Tibial nerve (tissue), 4 donors: Measurements from ENCODE around the gene DNAJC11. TPM values are rescaled to one million over a fixed set of nuclear protein-coding genes. Genes with fewer than 3 reads are reported as not detected.
"Not testable (repeated sequence)": the region's sequence is repeated elsewhere in the genome, so short reads cannot be mapped to it uniquely, and the experiment has no call there.

Source experiments
- DNase-seq, 2 donors: peaks; one replicate each; pipeline ENCODE4 v3.0.0-alpha.2; 2019; ENCODE audit warnings: low spot score in 2 of 2
- H3K27ac ChIP-seq, 4 donors: fragments of 200-600 bp; sonication (generic) in 3 of 4; one replicate each; pipeline ENCODE4 v1.5.1; 2017 to 2019; ENCODE audit warnings: mild to moderate bottlenecking in 1 of 4
- H3K27me3 ChIP-seq, 2 donors: fragments of 200-600 bp; sonication (generic) in 1 of 2; one replicate each; pipeline versions ENCODE4 v1.5.1 to v1.6.0; 2017 to 2019
- H3K36me3 ChIP-seq, 3 donors: fragments of 200-600 bp; sonication (generic); one replicate each; pipeline ENCODE4 v1.5.1; 2018 to 2019
- H3K4me1 ChIP-seq, 4 donors: fragments of 200-600 bp; sonication (generic) in 3 of 4; one replicate each; pipeline ENCODE4 v1.5.1; 2017 to 2019
- H3K4me3 ChIP-seq, 4 donors: fragments of 200-600 bp; sonication (generic) in 3 of 4; one replicate each; pipeline ENCODE4 v1.5.1; 2017 to 2019; ENCODE audit warnings: mild to moderate bottlenecking in 1 of 4, moderate library complexity in 1 of 4
- H3K9me3 ChIP-seq, 4 donors: fragments of 200-600 bp; sonication (generic) in 3 of 4; one replicate each; pipeline ENCODE4 v1.5.1; 2017 to 2019
- CTCF ChIP-seq, 5 experiments: fragments of 200-600 bp in 3 of 5; fragments of 450-650 bp in 2 of 5; sonication (generic) in 3 of 5; IDR thresholded peaks; one replicate each; pipeline ENCODE4 v1.5.1; 2016 to 2019; ENCODE audit warnings: antibody characterized with exemption in 5 of 5, mild to moderate bottlenecking in 3 of 5, moderate library complexity in 2 of 5
- EP300 ChIP-seq, 2 donors: sonication (generic); formaldehyde crosslinking; IDR thresholded peaks; one replicate each; pipeline ENCODE4 v1.6.1; 2017; ENCODE audit warnings: antibody characterized with exemption in 2 of 2, mild to moderate bottlenecking in 1 of 2
- POLR2A ChIP-seq, 2 donors: fragments of 450-650 bp; IDR thresholded peaks; one replicate each; pipeline ENCODE4 v1.6.1; 2017; ENCODE audit warnings: antibody characterized with exemption in 2 of 2, mild to moderate bottlenecking in 2 of 2, moderate library complexity in 2 of 2
- WGBS, 2 donors: methylation state at CpG; one replicate each; pipeline ENCODE4 v1.1.5; 2018; 5-methylcytosine and 5-hydroxymethylcytosine counted together
- total RNA-seq, 4 donors: library from RNA; depleted of rRNA; stranded (reverse); fragments of >200 nt; gene quantifications; one replicate each; pipeline ENCODE4 v1.1.0, GENCODE V29; 2016

Gene DNAJC11
- total RNA-seq, 4 donors from 2014 or later: 24.9 to 36.9 (median 31.7) TPM

DNA sequence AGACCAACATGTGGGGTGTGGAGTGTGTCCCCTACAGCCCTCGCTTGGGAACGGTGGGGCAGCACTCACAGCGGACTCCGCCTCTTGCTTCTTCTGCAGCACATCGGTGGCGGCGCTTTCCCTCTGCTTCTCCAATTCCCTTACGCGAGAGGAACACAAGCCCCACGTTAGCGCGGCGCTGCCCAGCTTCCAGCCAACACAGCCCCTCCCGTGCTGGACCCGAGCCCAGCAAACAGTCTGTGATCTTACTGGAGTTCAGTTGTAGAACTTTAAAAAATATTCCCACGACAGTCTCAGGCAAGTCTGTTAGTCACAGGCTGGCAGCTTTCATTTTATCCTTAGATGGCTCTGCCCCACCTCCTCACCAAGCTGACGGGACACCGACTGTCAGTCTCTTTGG is 63.4 kb downstream of the DNAJC11 start:
- H3K4me3 ChIP-seq: no peak overlapping the region
- no peaks in the 10 kb centered on the region for H3K27me3 ChIP-seq
- peaks cover 0 to 92% (median 5%) of the 10 kb centered on the region in 3 donors for H3K36me3 ChIP-seq
- peak; percentile 71 to 77 for DNase-seq
- 58 to 79% methylated on average over 18 of the region's 18 CpGs for WGBS, 2 donors
- H3K4me1 ChIP-seq: peaks cover 0 to 10% (median 0%) of the 10 kb centered on the region in 4 donors
- no peak for TF ChIP-seq POLR2A (IDR thresholded peaks at IDR 0.05)
- peak in 1 of 2 donors; percentile 29 for TF ChIP-seq EP300 (IDR thresholded peaks at IDR 0.05)
- no peak for TF ChIP-seq CTCF (IDR thresholded peaks at IDR 0.05)
- no peaks in the 10 kb centered on the region for H3K9me3 ChIP-seq
- H3K27ac ChIP-seq: peak overlapping the region in 2 of 4 donors; percentile 27 to 57

DNA sequence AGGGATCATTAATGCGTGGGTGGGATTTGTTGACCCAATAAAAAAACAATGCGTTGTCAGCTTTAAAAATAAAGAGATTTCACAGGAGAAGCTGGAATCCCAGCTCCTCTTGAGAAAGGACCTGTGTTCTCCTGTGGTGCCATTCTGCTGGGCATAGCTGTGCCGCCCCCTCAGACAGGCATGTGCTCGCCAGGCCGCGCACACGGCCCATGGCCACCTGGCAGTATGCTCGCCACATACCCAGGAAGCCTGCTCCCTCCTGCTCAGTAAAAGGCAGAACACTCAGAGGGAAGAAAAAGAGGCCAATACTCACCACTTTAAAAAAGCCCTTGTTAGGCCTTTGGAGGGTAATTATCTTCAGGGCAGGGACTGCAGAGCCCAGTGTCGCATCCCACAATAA is 63.8 kb downstream of the DNAJC11 start:
- Histone ChIP-seq H3K4me3 (no peak overlapping the region), H3K27me3 (no peaks in the 10 kb centered on the region), H3K27ac (peak overlapping the region in 2 of 4 donors; percentile 27 to 42), H3K36me3 (peaks cover 0 to 92% (median 7%) of the 10 kb centered on the region in 3 donors), H3K4me1 (peaks cover 0 to 10% (median 0%) of the 10 kb centered on the region in 4 donors), H3K9me3 (no peaks in the 10 kb centered on the region)
- TF ChIP-seq EP300 (IDR thresholded peaks at IDR 0.05) (no peak), CTCF (IDR thresholded peaks at IDR 0.05) (no peak), POLR2A (IDR thresholded peaks at IDR 0.05) (no peak)
- no peak for DNase-seq
- WGBS, 2 donors: 70 to 79% methylated on average over 9 of the region's 9 CpGs

GRCh38 chr1:6636778-6637177 is 64.8 kb downstream of the DNAJC11 start:
- not testable (repeated sequence) for H3K9me3 ChIP-seq, H3K27ac ChIP-seq, DNase-seq, H3K4me3 ChIP-seq, H3K27me3 ChIP-seq
- WGBS, 2 donors: 91 to 92% methylated on average over 6 of the region's 6 CpGs
- Histone ChIP-seq H3K4me1 (peaks cover 0 to 10% (median 0%) of the 10 kb centered on the region in 4 donors), H3K36me3 (peaks cover 0 to 92% (median 13%) of the 10 kb centered on the region in 3 donors)

- H3K36me3 ChIP-seq: peaks cover 0 to 93% (median 13%) of the 10 kb centered on the region in 3 donors
- WGBS, 2 donors: 67 to 68% methylated on average over 16 of the region's 16 CpGs
- no peaks in the 10 kb centered on the region for H3K9me3 ChIP-seq
- H3K4me1 ChIP-seq: peaks cover 0 to 10% (median 0%) of the 10 kb centered on the region in 4 donors
- H3K27ac ChIP-seq: no peak overlapping the region
- DNase-seq: no peak
- H3K4me3 ChIP-seq: no peak overlapping the region
- TF ChIP-seq CTCF (IDR thresholded peaks at IDR 0.05) (no peak), POLR2A (IDR thresholded peaks at IDR 0.05) (no peak), EP300 (IDR thresholded peaks at IDR 0.05) (no peak)
- H3K27me3 ChIP-seq: no peaks in the 10 kb centered on the region
These were observed 65.5 kb downstream of the DNAJC11 start for GRCh38 chr1:6635910-6636760.

DNA sequence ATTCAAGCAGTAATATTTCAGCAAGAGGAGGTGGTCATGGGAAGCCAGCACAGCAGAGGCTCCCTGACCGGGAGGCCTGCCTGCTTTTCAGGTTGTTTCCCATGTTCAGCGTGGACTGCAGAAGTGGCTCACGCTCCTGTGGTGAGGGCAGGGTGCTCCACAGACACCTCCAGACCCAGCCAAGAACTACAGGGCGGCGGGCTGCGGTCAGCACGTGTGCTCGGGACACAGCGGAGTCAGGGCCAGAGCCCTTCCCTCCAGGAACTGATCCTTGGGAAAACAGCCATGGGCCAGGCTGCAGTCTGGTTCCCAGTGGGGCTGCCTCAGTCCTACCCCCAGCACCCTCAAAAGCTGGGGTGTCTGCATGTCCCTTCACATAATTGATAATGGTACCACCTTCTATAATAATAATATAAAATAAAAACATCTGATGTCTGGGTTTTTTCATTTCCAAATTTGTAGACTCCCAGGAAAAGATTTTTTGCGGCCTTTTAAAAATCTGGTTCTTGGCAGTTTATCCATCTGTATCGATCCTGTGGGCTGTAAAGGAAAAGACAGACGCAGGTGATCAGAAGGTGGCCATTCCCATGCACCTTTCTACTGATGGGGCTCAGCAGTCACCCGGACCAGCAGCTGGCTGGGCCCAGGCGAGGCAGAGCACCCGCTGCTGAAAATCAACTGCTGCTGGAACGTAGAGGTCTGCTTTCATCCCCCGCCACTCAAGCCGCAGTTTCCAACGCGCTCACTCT is 66.3 kb downstream of the DNAJC11 start:
- H3K4me3 ChIP-seq: no peak overlapping the region
- no peak for DNase-seq
- H3K27ac ChIP-seq: no peak overlapping the region
- TF ChIP-seq POLR2A (IDR thresholded peaks at IDR 0.05) (no peak), CTCF (IDR thresholded peaks at IDR 0.05) (no peak), EP300 (IDR thresholded peaks at IDR 0.05) (no peak)
- peaks cover 0 to 93% (median 15%) of the 10 kb centered on the region in 3 donors for H3K36me3 ChIP-seq
- H3K4me1 ChIP-seq: peaks cover 0 to 10% (median 0%) of the 10 kb centered on the region in 4 donors
- H3K27me3 ChIP-seq: no peaks in the 10 kb centered on the region
- WGBS, 2 donors: 85 to 88% methylated on average over 20 of the region's 20 CpGs
- H3K9me3 ChIP-seq: no peaks in the 10 kb centered on the region
